BLaER1 treated with 17β-estradiol and CSF1 and Interleukin-3, amounts not matched to agents 10 nM and 100 nM (cell line): ENCODE measurements around the gene DIABLO.
A peak's percentile ranks its signal among the peaks of the same experiment; 100 is the strongest.

Source experiments
- H3K27ac ChIP-seq, 11 experiments: shearing (Covaris generic); formaldehyde crosslinking; 2 replicates each; pipeline ENCODE4 v1.8.1; 2022
- H3K27me3 ChIP-seq, 11 experiments: shearing (Covaris generic); formaldehyde crosslinking; 2 replicates each; pipeline ENCODE4 v1.8.1; 2022
- H3K36me3 ChIP-seq, 11 experiments: shearing (Covaris generic); formaldehyde crosslinking; 2 replicates each; pipeline ENCODE4 v1.8.1; 2022
- H3K4me1 ChIP-seq, 10 experiments: shearing (Covaris generic); formaldehyde crosslinking; 2 replicates each; pipeline ENCODE4 v1.8.1; 2022
- H3K4me2 ChIP-seq, 11 experiments: shearing (Covaris generic); formaldehyde crosslinking; 2 replicates each; pipeline ENCODE4 v1.8.1; 2022
- H3K4me3 ChIP-seq, 10 experiments: shearing (Covaris generic); formaldehyde crosslinking; 2 replicates each; pipeline ENCODE4 v1.8.1; 2022
- H3K9ac ChIP-seq, 11 experiments: shearing (Covaris generic); formaldehyde crosslinking; 2 replicates each; pipeline ENCODE4 v1.8.1; 2022
- H3K9me3 ChIP-seq, 11 experiments: shearing (Covaris generic); formaldehyde crosslinking; replicated peaks in 1 of 11; 2 replicates each; pipeline ENCODE4 v1.8.1; 2022
- H4K20me1 ChIP-seq, 11 experiments: shearing (Covaris generic); formaldehyde crosslinking; 2 replicates each; pipeline ENCODE4 v1.8.1; 2022
- Cebpa-rat ChIP-seq, 11 experiments: shearing (Covaris generic); IDR thresholded peaks; 2 replicates each; pipeline ENCODE4 v1.8.1; 2022

The DIABLO gene

GRCh38 chr12:122227341-122227740 lies 1.5 kb upstream of the DIABLO start:
- Histone ChIP-seq H4K20me1 (peaks cover 22 to 50% (median 42%) of the 10 kb centered on the region in 11 experiments; a peak in 20 of 22 replicates), H3K27ac (peak overlapping the region in 6 of 11 experiments; percentile 47 to 71 (median 58); a peak in 11 of 22 replicates), H3K9ac (peak overlapping the region in 8 of 11 experiments; percentile 21 to 72 (median 59); a peak in 13 of 22 replicates), H3K4me3 (peak overlapping the region in 8 of 10 experiments; percentile 13 to 60 (median 51); a peak in 15 of 20 replicates), H3K36me3 (peaks cover 42 to 57% (median 50%) of the 10 kb centered on the region in 11 experiments), H3K4me1 (peaks cover 42 to 52% (median 48%) of the 10 kb centered on the region in 10 experiments), H3K4me2 (peak overlapping the region; percentile 88 to 100 (median 94)), H3K27me3 (no peaks in the 10 kb centered on the region), H3K9me3 (no peaks in the 10 kb centered on the region)
- peak in 3 of 11 experiments; percentile 35 to 70 (median 46); a peak in 4 of 22 replicates for TF ChIP-seq Cebpa-rat (IDR thresholded peaks at IDR 0.05)

- Histone ChIP-seq H4K20me1 (peaks cover 27 to 57% (median 49%) of the 10 kb centered on the region in 11 experiments; a peak in 20 of 22 replicates), H3K4me3 (peak overlapping the region; percentile 32 to 60 (median 50); a peak in 19 of 20 replicates), H3K27ac (peak overlapping the region in 3 of 11 experiments; percentile 9 to 47 (median 27); a peak in 5 of 22 replicates), H3K9me3 (no peaks in the 10 kb centered on the region), H3K4me2 (peak overlapping the region; percentile 88 to 100 (median 94)), H3K4me1 (peaks cover 42 to 52% (median 48%) of the 10 kb centered on the region in 10 experiments), H3K36me3 (peaks cover 42 to 57% (median 50%) of the 10 kb centered on the region in 11 experiments), H3K27me3 (no peaks in the 10 kb centered on the region), H3K9ac (peak overlapping the region in 4 of 11 experiments; percentile 28 to 63 (median 43); a peak in 6 of 22 replicates)
- no peak for TF ChIP-seq Cebpa-rat (IDR thresholded peaks at IDR 0.05)
Measured at GRCh38 chr12:122226366-122227125, 694 bp upstream of the DIABLO start.

- H3K9ac ChIP-seq, result 0 out of 22 replicates have a peak overlapping the region, but pooled peaks of 1 of the 11 experiments have one; percentile 15
- no peak for TF ChIP-seq Cebpa-rat (IDR thresholded peaks at IDR 0.05)
- H3K4me3 ChIP-seq, result no peak overlapping the region
- H3K4me2 ChIP-seq, result 0 out of 22 replicates have a peak overlapping the region, but pooled peaks of 1 of the 11 experiments have one; percentile 21
- H3K4me1 ChIP-seq, result peaks cover 0 to 13% (median 0%) of the 10 kb centered on the region in 10 experiments; a peak in 2 of 20 replicates
- peaks cover 12 to 86% (median 53%) of the 10 kb centered on the region in 11 experiments; a peak in 18 of 22 replicates for H4K20me1 ChIP-seq
- H3K36me3 ChIP-seq, result peaks cover 96 to 100% (median 98%) of the 10 kb centered on the region in 11 experiments
- H3K27ac ChIP-seq, result no peak overlapping the region
- no peaks in the 10 kb centered on the region for H3K27me3 ChIP-seq
- H3K9me3 ChIP-seq, result no peaks in the 10 kb centered on the region
Measured at GRCh38 chr12:122216445-122216844, 9.4 kb downstream of the DIABLO start.

- no peak for TF ChIP-seq Cebpa-rat (IDR thresholded peaks at IDR 0.05)
Measured at GRCh38 chr12:122215771-122216170, 10.1 kb downstream of the DIABLO start.

GRCh38 chr12:122208073-122208820 lies 17.6 kb downstream of the DIABLO start:
- Histone ChIP-seq H3K4me1 (peaks cover 12 to 28% (median 20%) of the 10 kb centered on the region in 10 experiments), H4K20me1 (peaks cover 36 to 69% (median 56%) of the 10 kb centered on the region in 11 experiments; a peak in 21 of 22 replicates), H3K4me2 (no peak overlapping the region), H3K4me3 (no peak overlapping the region), H3K36me3 (peaks cover 64 to 74% (median 69%) of the 10 kb centered on the region in 11 experiments), H3K9me3 (no peaks in the 10 kb centered on the region), H3K27me3 (peaks cover 43 to 53% (median 47%) of the 10 kb centered on the region in 11 experiments), H3K27ac (no peak overlapping the region), H3K9ac (peak overlapping the region in 1 of 11 experiments; percentile 27; a peak in 2 of 22 replicates)
- TF ChIP-seq Cebpa-rat (IDR thresholded peaks at IDR 0.05), result no peak

More at GRCh38 chr12:122215771-122216170, 10.1 kb downstream of the DIABLO start:
- Histone ChIP-seq H3K4me2 (0 out of 22 replicates have a peak overlapping the region, but pooled peaks of 1 of the 11 experiments have one; percentile 21), H3K4me3 (no peak overlapping the region), H3K27ac (no peak overlapping the region), H3K36me3 (peaks cover 96 to 100% (median 98%) of the 10 kb centered on the region in 11 experiments), H3K27me3 (no peaks in the 10 kb centered on the region), H3K9ac (no peak overlapping the region), H3K4me1 (peaks cover 0 to 13% (median 0%) of the 10 kb centered on the region in 10 experiments; a peak in 2 of 20 replicates), H4K20me1 (peaks cover 5 to 86% (median 47%) of the 10 kb centered on the region in 11 experiments; a peak in 18 of 22 replicates), H3K9me3 (no peaks in the 10 kb centered on the region)

- peaks cover 36 to 69% (median 59%) of the 10 kb centered on the region in 11 experiments; a peak in 21 of 22 replicates for H4K20me1 ChIP-seq
- TF ChIP-seq Cebpa-rat (IDR thresholded peaks at IDR 0.05), result no peak
- H3K9me3 ChIP-seq, result no peaks in the 10 kb centered on the region
Measured at GRCh38 chr12:122207391-122207790, 18.5 kb downstream of the DIABLO start.

GRCh38 chr12:122206976-122207375 lies 18.9 kb downstream of the DIABLO start:
- Histone ChIP-seq H3K9ac (no peak overlapping the region), H4K20me1 (peaks cover 36 to 69% (median 59%) of the 10 kb centered on the region in 11 experiments; a peak in 21 of 22 replicates)
- TF ChIP-seq Cebpa-rat (IDR thresholded peaks at IDR 0.05), result no peak

More at GRCh38 chr12:122207391-122207790, 18.5 kb downstream of the DIABLO start:
- H3K4me1 ChIP-seq, result peaks cover 19 to 34% (median 26%) of the 10 kb centered on the region in 10 experiments
- H3K27ac ChIP-seq, result no peak overlapping the region
- H3K36me3 ChIP-seq, result peaks cover 55 to 65% (median 60%) of the 10 kb centered on the region in 11 experiments
- H3K4me2 ChIP-seq, result no peak overlapping the region
- no peak overlapping the region for H3K4me3 ChIP-seq
- H3K27me3 ChIP-seq, result peaks cover 52 to 62% (median 56%) of the 10 kb centered on the region in 11 experiments
- H3K9ac ChIP-seq, result no peak overlapping the region

More at GRCh38 chr12:122206976-122207375, 18.9 kb downstream of the DIABLO start:
- Histone ChIP-seq H3K4me1 (peaks cover 20 to 34% (median 27%) of the 10 kb centered on the region in 10 experiments), H3K9me3 (no peaks in the 10 kb centered on the region), H3K27ac (no peak overlapping the region), H3K36me3 (peaks cover 51 to 61% (median 56%) of the 10 kb centered on the region in 11 experiments), H3K4me3 (no peak overlapping the region), H3K27me3 (peaks cover 56 to 66% (median 60%) of the 10 kb centered on the region in 11 experiments), H3K4me2 (no peak overlapping the region)
